VCaP (cell line): ENCODE data around the gene TLE3.
"Not testable (repeated sequence)": the region's sequence is repeated elsewhere in the genome, so short reads cannot be mapped to it uniquely, and the experiment has no call there.

ENCODE experiments used
- H3K27ac ChIP-seq: fragments of 450-650 bp; 2 replicates; pipeline ENCODE4 v1.5.1; 2017
- TF ChIP-seq, protein P1 (sequence below): fragments of 450-650 bp; conservative IDR thresholded peaks from 2 replicates; pipeline ENCODE4 v1.5.1; 2017; ENCODE audit warnings: mild to moderate bottlenecking, moderate library complexity

Gene TLE3

DNA sequence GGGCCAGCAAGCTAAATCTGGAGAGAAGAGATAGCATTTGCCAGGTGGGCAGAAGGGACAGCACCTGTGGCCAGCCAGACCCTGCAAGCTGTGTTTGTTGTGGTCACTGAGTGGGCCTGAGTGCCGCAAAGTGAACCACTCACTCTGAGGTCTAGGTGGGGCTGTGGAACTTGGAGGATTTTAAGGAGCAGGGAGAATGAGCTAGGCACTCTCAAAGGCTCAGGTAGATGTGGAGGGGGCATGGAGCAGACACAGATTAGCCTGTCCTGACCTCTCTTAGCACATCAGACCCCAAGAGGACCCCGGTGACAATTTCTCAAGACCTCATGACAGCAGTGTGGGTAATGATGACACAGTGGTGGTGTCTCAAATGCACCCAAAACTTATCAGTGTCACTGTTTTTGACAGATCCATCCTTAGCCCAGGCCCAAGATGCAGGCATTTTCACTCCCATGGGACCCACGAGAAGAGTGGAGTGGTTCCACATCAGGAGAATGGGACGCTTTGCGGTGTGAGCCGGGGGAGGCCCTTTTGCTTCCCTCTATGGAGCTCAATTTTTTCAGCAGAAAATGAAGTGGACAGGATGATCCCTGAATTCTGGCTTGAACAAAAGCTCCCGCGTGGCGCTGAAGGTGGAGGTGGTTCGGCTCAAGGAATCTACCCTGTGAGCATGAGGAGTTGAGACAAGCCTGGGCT lies 43.8 kb upstream of the TLE3 start:
- TF ChIP-seq, protein P1, sequence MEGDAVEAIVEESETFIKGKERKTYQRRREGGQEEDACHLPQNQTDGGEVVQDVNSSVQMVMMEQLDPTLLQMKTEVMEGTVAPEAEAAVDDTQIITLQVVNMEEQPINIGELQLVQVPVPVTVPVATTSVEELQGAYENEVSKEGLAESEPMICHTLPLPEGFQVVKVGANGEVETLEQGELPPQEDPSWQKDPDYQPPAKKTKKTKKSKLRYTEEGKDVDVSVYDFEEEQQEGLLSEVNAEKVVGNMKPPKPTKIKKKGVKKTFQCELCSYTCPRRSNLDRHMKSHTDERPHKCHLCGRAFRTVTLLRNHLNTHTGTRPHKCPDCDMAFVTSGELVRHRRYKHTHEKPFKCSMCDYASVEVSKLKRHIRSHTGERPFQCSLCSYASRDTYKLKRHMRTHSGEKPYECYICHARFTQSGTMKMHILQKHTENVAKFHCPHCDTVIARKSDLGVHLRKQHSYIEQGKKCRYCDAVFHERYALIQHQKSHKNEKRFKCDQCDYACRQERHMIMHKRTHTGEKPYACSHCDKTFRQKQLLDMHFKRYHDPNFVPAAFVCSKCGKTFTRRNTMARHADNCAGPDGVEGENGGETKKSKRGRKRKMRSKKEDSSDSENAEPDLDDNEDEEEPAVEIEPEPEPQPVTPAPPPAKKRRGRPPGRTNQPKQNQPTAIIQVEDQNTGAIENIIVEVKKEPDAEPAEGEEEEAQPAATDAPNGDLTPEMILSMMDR: no peak
- no peak overlapping the region for H3K27ac ChIP-seq

DNA sequence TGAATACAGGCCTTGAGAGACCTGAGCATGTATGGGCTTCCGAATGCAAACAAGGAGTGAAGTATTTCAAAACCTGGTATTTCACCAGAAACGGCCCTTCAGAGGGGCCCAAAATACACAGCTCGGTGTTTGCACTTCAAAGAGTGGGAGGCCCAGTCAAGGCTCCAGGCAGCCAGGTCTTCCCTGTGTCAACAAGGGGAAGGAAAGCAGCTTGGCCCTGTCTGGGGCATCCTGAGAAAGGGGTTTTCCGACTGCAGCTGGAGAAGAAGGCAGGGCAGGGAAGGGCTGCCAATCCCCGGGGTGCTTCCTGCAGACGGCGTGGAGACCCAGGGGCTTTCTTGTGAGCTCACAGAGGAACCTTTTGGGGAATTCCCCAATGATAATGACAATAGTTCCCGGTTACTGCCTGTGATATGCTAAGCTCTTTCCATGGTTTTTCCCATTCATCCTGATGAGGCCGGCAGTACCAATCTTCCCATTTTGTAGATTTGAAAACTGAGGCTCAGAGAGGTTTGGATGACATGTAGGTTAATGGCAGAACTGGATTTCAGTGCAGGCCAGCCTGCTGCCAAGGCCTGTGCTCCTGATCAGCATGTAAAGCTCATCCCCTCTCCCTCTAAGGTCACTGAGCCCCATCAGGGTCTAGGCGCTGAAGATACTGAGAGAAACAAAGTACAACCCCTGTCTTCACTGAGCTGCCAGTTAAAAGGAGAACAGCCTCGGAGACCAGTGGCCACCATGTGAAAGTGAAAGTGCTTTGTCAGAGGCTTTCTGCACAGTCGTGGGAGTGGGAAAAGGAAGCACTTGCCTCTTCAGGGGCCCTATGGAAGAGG lies 43.0 kb upstream of the TLE3 start:
- H3K27ac ChIP-seq: no peak overlapping the region
- TF ChIP-seq, protein P1: no peak

DNA sequence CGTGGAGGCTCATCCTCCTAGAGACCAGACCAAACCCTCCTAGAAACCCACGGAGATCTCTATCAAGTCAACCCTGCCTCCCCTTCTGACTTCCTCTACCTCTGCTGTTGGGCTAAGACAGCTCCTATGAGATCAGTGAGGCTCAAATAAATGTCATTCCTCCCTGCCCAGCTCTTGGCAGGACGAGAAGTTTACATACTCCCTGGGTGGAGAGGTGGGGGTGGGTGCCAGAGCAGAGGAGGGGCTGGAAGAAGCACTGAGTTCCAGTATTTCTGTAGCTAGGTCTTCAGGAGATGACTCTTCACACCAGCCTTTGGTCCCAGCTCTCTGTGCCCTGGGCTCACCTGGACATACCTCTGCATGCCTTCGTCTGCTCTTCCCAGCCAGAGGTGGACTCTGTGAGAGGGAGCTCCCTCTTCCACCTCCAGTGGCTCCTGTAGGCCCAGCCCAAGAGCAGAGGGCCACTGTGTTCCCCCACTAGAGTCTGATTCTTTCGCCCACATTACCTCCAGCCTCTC lies 42.4 kb upstream of the TLE3 start:
- TF ChIP-seq, protein P1: no peak
- H3K27ac ChIP-seq: no peak overlapping the region

DNA sequence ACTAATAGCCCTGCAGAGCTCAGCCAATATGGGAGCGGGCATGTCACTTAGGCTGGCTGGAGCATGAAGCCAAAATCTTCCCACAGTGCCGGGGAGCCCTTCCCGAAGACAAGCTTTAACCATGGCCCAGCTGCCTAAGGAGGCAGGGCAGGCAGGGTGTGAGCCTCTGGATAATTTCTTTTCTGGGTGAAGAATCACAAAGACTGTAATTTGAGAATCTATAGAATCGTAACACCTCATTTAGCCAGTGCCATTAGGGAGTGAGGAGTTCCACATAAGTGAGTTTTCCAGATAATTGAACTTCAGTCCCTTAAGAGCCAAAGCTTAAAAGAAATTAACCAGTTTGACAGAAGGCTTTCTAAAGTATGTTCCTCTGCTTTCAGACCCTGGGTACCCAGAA lies 40.2 kb upstream of the TLE3 start:
- H3K27ac ChIP-seq: no peak overlapping the region
- TF ChIP-seq, protein P1: no peak

DNA sequence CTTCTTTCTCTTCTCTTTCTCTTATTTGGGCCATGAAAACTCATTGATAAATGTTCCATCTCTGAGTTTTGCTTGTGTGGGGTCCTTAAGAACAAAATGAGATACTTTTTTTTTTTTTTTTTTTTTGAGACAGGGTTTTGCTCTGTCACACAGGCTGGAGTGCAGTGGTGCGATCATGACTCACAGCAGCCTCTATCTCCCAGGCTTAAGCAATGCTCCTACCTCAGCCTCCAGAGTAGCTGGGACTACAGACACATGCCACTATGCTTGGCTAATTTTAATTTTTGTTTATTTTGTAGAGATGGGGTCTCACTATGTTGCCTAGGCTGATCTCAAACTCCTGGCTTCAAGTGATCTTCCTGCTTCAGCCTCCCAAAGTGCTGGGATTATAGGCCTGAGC lies 39.3 kb upstream of the TLE3 start:
- not testable (repeated sequence) for H3K27ac ChIP-seq

DNA sequence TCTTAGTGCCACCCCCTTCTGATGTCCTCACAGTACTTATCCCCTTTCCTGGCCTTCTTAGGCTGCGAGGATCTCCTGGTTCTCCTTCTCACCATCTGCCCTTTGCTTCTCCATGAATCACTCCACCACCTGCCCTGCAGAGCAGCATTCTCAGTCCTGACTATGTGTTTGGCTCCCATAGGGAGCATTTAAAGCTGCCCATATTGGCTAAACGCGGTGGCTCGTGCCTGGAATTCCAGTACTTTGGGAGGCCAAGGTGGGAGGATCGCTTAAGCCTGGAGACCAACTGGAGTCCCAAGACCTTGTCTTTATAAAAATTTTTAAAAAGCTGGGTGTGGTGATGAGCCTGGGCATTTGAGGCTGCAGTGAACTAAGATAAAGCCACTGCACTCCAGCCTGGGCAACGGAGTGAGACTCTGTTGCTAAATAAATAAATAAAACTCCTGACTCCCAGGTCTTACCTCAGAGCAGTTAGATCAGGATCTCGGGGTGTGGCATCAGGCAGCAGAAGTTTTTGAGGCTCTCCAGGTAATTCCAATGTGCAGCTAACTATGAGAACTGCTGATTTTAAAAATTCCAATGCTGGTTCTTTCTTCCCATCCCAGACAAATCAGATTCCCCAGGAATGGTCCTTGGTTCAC lies 36.2 kb upstream of the TLE3 start:
- TF ChIP-seq, protein P1: no peak
- no peak overlapping the region for H3K27ac ChIP-seq

DNA sequence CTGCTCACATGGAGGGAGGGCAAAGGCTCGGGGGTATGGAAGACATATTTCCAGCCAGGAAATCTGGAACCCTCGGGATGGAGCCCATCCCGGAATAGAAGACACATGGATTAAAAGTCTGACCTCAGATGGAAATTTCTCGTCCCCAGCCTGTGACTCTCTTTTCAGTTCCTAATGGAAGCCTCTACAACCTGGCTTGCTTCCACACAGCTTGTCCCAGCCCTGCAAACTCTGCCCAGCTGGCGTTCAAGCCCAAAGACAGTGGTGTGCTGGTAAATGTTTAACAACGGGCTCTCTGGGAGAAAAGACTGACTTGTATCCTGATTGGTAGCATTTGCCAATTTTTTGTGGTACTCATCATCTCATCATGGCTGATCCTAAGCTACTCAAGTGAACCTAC lies 35.6 kb upstream of the TLE3 start:
- H3K27ac ChIP-seq: no peak overlapping the region
- TF ChIP-seq, protein P1: no peak
